Tibial artery (tissue), 4 donors: Measurements from ENCODE around the gene PTPRG.

Source experiments
- DNase-seq, 2 donors: peaks; one replicate each; pipeline ENCODE4 v3.0.0-alpha.2; 2019
- H3K27ac ChIP-seq, 2 donors: fragments of 200-600 bp; sonication (generic) in 1 of 2; 1 replicate in 1 of 2; 2 replicates in 1 of 2; pipeline ENCODE4 v1.5.1; 2018 to 2019; ENCODE audit warnings: mild to moderate bottlenecking in 1 of 2
- H3K27me3 ChIP-seq, 2 donors: fragments of 200-600 bp; sonication (generic) in 1 of 2; one replicate each; pipeline versions ENCODE4 v1.5.1 to v1.6.0; 2016 to 2019
- H3K36me3 ChIP-seq, 3 donors: fragments of 200-600 bp; sonication (generic) in 2 of 3; one replicate each; pipeline ENCODE4 v1.5.1; 2016 to 2019; ENCODE audit warnings: mild to moderate bottlenecking in 2 of 3
- H3K4me1 ChIP-seq, 4 donors: fragments of 200-600 bp; sonication (generic) in 2 of 4; 1 replicate in 3 of 4; 2 replicates in 1 of 4; pipeline ENCODE4 v1.5.1; 2016 to 2019
- H3K4me3 ChIP-seq, 2 donors: fragments of 200-600 bp; sonication (generic) in 1 of 2; 1 replicate in 1 of 2; 2 replicates in 1 of 2; pipeline ENCODE4 v1.5.1; 2018 to 2019; ENCODE audit warnings: mild to moderate bottlenecking in 2 of 2
- H3K9me3 ChIP-seq, 3 donors: fragments of 200-600 bp; sonication (generic) in 1 of 3; one replicate each; pipeline ENCODE4 v1.5.1; 2016 to 2019
- CTCF ChIP-seq, 2 experiments: fragments of 200-600 bp in 1 of 2; fragments of 450-650 bp in 1 of 2; IDR thresholded peaks; one replicate each; pipeline ENCODE4 v1.5.1; 2017 to 2019; ENCODE audit warnings: antibody characterized with exemption in 2 of 2, mild to moderate bottlenecking in 1 of 2, moderate library complexity in 1 of 2
- intact Hi-C: fragments of 100-400 bp; cut with DNase I; formaldehyde crosslinking; loops from one replicate; pipeline ENCODE4 v1.15.0; 2023; ENCODE audit warnings: low total_unique reads

PTPRG gene

GRCh38 chr3:61674596-61674995 is 113.2 kb downstream of the PTPRG start:
- H3K27ac ChIP-seq = no peak overlapping the region
- no peaks in the 10 kb centered on the region for H3K36me3 ChIP-seq
- intact Hi-C loops = no loop called here
- no peak for DNase-seq
- H3K9me3 ChIP-seq = no peaks in the 10 kb centered on the region
- peaks cover 0 to 14% (median 3%) of the 10 kb centered on the region in 4 donors for H3K4me1 ChIP-seq
- H3K4me3 ChIP-seq = no peak overlapping the region
- no peak for TF ChIP-seq CTCF (IDR thresholded peaks at IDR 0.05)
- no peaks in the 10 kb centered on the region for H3K27me3 ChIP-seq

GRCh38 chr3:61679026-61679425 is 117.7 kb downstream of the PTPRG start:
- intact Hi-C loops = no loop called here
- H3K27me3 ChIP-seq = no peaks in the 10 kb centered on the region
- no peak overlapping the region for H3K4me3 ChIP-seq
- no peak for TF ChIP-seq CTCF (IDR thresholded peaks at IDR 0.05)
- no peak overlapping the region for H3K27ac ChIP-seq
- H3K9me3 ChIP-seq = no peaks in the 10 kb centered on the region
- no peak for DNase-seq
- no peaks in the 10 kb centered on the region for H3K36me3 ChIP-seq
- H3K4me1 ChIP-seq = peaks cover 0 to 45% (median 10%) of the 10 kb centered on the region in 4 donors

- no peaks in the 10 kb centered on the region for H3K27me3 ChIP-seq
- H3K4me1 ChIP-seq = peaks cover 0 to 58% (median 26%) of the 10 kb centered on the region in 4 donors
- TF ChIP-seq CTCF (IDR thresholded peaks at IDR 0.05) = no peak
- DNase-seq = no peak
- intact Hi-C loops = no loop called here
- H3K9me3 ChIP-seq = no peaks in the 10 kb centered on the region
- no peaks in the 10 kb centered on the region for H3K36me3 ChIP-seq
- H3K4me3 ChIP-seq = no peak overlapping the region
- no peak overlapping the region for H3K27ac ChIP-seq
These were observed 119.2 kb downstream of the PTPRG start for GRCh38 chr3:61680617-61681016.

- H3K27me3 ChIP-seq = no peaks in the 10 kb centered on the region
- H3K27ac ChIP-seq = peak overlapping the region; percentile 18 to 79
- no peak overlapping the region for H3K4me3 ChIP-seq
- no peak for DNase-seq
- H3K36me3 ChIP-seq = no peaks in the 10 kb centered on the region
- no peak for TF ChIP-seq CTCF (IDR thresholded peaks at IDR 0.05)
- intact Hi-C loops = no loop called here
- H3K9me3 ChIP-seq = no peaks in the 10 kb centered on the region
- H3K4me1 ChIP-seq = peaks cover 0 to 68% (median 31%) of the 10 kb centered on the region in 4 donors
These were observed 120.3 kb downstream of the PTPRG start for GRCh38 chr3:61681636-61682035.

GRCh38 chr3:61682671-61683548 is 121.5 kb downstream of the PTPRG start:
- no peaks in the 10 kb centered on the region for H3K36me3 ChIP-seq
- H3K4me3 ChIP-seq = no peak overlapping the region
- DNase-seq = no peak
- no peaks in the 10 kb centered on the region for H3K9me3 ChIP-seq
- TF ChIP-seq CTCF (IDR thresholded peaks at IDR 0.05) = no peak
- intact Hi-C loops = no loop called here
- H3K4me1 ChIP-seq = peaks cover 0 to 75% (median 31%) of the 10 kb centered on the region in 4 donors
- H3K27me3 ChIP-seq = no peaks in the 10 kb centered on the region
- H3K27ac ChIP-seq = peak overlapping the region; percentile 79 to 86
